Glutamatergic neuron (in vitro differentiated cells): Measurements from ENCODE around the gene WDR7. TPM values are rescaled to one million over a fixed set of nuclear protein-coding genes. Genes with fewer than 3 reads are reported as not detected.

ENCODE experiments used
- DNase-seq: peaks from one replicate; pipeline ENCODE4 v3.0.0; 2022
- H3K27ac Mint-ChIP-seq: one replicate; pipeline ENCODE4 v1.8.0; 2020; ENCODE audit warnings: mild to moderate bottlenecking, mixed read lengths, inconsistent platforms; ENCODE audit not compliant: unreplicated experiment
- H3K27me3 Mint-ChIP-seq: one replicate; pipeline ENCODE4 v1.8.0; 2020; ENCODE audit warnings: mild to moderate bottlenecking, moderate library complexity, mixed read lengths, inconsistent platforms; ENCODE audit not compliant: unreplicated experiment
- H3K36me3 Mint-ChIP-seq: one replicate; pipeline ENCODE4 v1.8.0; 2020; ENCODE audit warnings: mild to moderate bottlenecking, mixed read lengths, inconsistent platforms; ENCODE audit not compliant: unreplicated experiment
- H3K4me1 Mint-ChIP-seq: one replicate; pipeline ENCODE4 v1.8.0; 2020; ENCODE audit warnings: mild to moderate bottlenecking, low read depth, mixed read lengths, inconsistent platforms; ENCODE audit not compliant: unreplicated experiment
- H3K4me3 Mint-ChIP-seq: one replicate; pipeline ENCODE4 v1.8.0; 2020; ENCODE audit warnings: mild to moderate bottlenecking, mixed read lengths, inconsistent platforms; ENCODE audit not compliant: unreplicated experiment
- H3K9me3 Mint-ChIP-seq: one replicate; pipeline ENCODE4 v1.8.0; 2020; ENCODE audit warnings: mild to moderate bottlenecking, moderate library complexity, mixed read lengths, inconsistent platforms; ENCODE audit not compliant: unreplicated experiment
- total RNA-seq: library from RNA; stranded (reverse); fragmentation: NEBNext Ultra II Directional; extraction: Animal tissue kit (Norgen Biotek cat#: 25700); gene quantifications from one replicate; pipeline ENCODE4 v1.2.1, GENCODE V29; 2021; ENCODE audit not compliant: unreplicated experiment
- TF ChIP-seq, protein P1 (sequence below): fragments of 200-600 bp; sonication (generic); IDR thresholded peaks from one replicate; pipeline ENCODE4 v1.5.0; 2021; ENCODE audit not compliant: partially characterized antibody, unreplicated experiment

The WDR7 gene
- total RNA-seq, 1 donor from 2014 or later = 41.8 TPM

DNA sequence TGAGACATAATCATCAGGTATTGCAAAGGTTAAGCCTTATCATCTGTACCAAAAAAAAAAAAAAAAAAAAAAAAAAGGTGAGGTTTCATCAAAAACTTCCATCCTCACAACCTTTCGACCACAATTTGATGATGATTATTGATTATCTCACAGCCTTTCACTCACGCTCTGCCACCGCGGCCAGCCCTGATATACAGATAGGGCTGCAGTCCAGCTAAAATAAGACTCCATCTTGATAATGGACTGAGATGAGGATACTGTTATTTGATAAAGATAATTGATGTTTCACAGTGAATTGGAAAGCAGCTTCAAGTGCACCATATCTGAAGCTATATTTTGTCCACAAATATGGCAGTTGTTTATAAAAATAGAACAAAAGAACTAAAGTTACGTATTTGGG is 336.1 kb downstream of the WDR7 start:
- H3K4me1 Mint-ChIP-seq = peaks cover 37% of the 10 kb centered on the region
- H3K9me3 Mint-ChIP-seq = peaks cover 4% of the 10 kb centered on the region
- peak overlapping the region; percentile 83 for H3K27ac Mint-ChIP-seq
- H3K4me3 Mint-ChIP-seq = no peak overlapping the region
- TF ChIP-seq, protein P1, sequence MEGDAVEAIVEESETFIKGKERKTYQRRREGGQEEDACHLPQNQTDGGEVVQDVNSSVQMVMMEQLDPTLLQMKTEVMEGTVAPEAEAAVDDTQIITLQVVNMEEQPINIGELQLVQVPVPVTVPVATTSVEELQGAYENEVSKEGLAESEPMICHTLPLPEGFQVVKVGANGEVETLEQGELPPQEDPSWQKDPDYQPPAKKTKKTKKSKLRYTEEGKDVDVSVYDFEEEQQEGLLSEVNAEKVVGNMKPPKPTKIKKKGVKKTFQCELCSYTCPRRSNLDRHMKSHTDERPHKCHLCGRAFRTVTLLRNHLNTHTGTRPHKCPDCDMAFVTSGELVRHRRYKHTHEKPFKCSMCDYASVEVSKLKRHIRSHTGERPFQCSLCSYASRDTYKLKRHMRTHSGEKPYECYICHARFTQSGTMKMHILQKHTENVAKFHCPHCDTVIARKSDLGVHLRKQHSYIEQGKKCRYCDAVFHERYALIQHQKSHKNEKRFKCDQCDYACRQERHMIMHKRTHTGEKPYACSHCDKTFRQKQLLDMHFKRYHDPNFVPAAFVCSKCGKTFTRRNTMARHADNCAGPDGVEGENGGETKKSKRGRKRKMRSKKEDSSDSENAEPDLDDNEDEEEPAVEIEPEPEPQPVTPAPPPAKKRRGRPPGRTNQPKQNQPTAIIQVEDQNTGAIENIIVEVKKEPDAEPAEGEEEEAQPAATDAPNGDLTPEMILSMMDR = no peak
- DNase-seq = peak; percentile 36
- H3K36me3 Mint-ChIP-seq = no peaks in the 10 kb centered on the region
- no peaks in the 10 kb centered on the region for H3K27me3 Mint-ChIP-seq

- peaks cover 2% of the 10 kb centered on the region for H3K9me3 Mint-ChIP-seq
- peak overlapping the region; percentile 83 for H3K27ac Mint-ChIP-seq
Measured at GRCh38 chr18:56988022-56988421, 336.9 kb downstream of the WDR7 start.

DNA sequence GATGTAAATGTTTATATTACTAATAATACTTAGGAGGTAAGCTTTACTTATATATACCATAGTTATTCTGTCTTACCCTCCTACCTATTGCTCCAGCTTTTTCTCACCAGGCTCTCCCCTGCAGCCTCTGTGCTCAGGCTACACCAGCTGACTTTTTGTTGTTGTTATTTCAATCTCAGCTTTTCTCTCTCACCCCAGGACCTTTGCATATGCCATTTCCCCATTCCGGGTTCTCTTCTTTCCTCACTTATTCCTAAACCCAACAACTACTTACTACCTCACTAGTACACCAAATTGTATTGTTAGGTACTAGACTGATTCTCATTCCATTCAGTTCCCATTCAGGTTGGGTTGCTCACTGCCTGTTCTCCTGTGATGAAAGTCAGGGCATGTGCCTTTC is 339.5 kb downstream of the WDR7 start:
- H3K27me3 Mint-ChIP-seq = no peaks in the 10 kb centered on the region
- H3K36me3 Mint-ChIP-seq = no peaks in the 10 kb centered on the region
- H3K27ac Mint-ChIP-seq = no peak overlapping the region
- H3K9me3 Mint-ChIP-seq = peaks cover 2% of the 10 kb centered on the region
- TF ChIP-seq, protein P1 = no peak
- DNase-seq = no peak
- H3K4me3 Mint-ChIP-seq = no peak overlapping the region
- H3K4me1 Mint-ChIP-seq = peaks cover 22% of the 10 kb centered on the region

More at GRCh38 chr18:56988022-56988421, 336.9 kb downstream of the WDR7 start:
- Mint-ChIP-seq H3K27me3 (no peaks in the 10 kb centered on the region), H3K4me3 (peak overlapping the region; percentile 9), H3K4me1 (peaks cover 30% of the 10 kb centered on the region), H3K36me3 (no peaks in the 10 kb centered on the region)
- TF ChIP-seq, protein P1 = no peak
- no peak for DNase-seq

- H3K36me3 Mint-ChIP-seq = no peaks in the 10 kb centered on the region
- H3K4me3 Mint-ChIP-seq = no peak overlapping the region
- TF ChIP-seq, protein P1 = no peak
- no peak overlapping the region for H3K27ac Mint-ChIP-seq
- no peaks in the 10 kb centered on the region for H3K27me3 Mint-ChIP-seq
- H3K9me3 Mint-ChIP-seq = peaks cover 2% of the 10 kb centered on the region
- H3K4me1 Mint-ChIP-seq = peaks cover 26% of the 10 kb centered on the region
- DNase-seq = no peak
Measured at GRCh38 chr18:56992777-56993176, 341.6 kb downstream of the WDR7 start.

DNA sequence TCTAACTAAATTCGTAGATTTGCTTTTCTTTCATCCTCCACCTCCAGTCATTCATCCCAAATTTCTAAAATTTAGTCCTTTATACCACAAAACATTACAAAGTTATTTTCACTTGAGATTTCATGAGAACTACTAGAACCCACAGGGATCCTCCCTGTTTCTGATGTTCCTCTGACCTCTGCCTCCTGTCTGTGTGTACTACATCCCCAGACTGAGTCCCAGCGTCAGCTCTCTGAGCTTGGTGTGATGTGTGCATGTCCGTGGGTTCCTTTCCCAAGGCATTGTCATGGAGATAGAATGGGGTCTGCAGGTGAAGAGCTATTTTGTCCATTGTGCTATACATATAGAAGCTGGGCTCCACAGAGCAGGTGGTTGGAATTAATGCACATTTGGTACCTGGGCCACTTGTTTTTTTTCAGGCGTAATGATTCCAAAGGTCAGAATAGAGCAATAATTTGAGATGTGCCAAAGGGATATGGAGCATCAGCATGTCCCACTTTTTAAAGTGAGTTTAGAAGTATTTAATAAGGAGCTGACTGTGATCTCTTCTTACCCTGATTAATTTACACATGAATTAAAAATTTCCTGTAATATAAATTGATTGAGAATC is 344.5 kb downstream of the WDR7 start:
- H3K27ac Mint-ChIP-seq = no peak overlapping the region
- no peaks in the 10 kb centered on the region for H3K36me3 Mint-ChIP-seq
- DNase-seq = peak; percentile 19
- H3K27me3 Mint-ChIP-seq = no peaks in the 10 kb centered on the region
- TF ChIP-seq, protein P1 = no peak
- peaks cover 2% of the 10 kb centered on the region for H3K9me3 Mint-ChIP-seq
- H3K4me3 Mint-ChIP-seq = peak overlapping the region; percentile 18
- H3K4me1 Mint-ChIP-seq = peaks cover 24% of the 10 kb centered on the region
